H9 (cell line): ENCODE measurements around the gene PLLP. TPM values are rescaled to one million over a fixed set of nuclear protein-coding genes. Genes with fewer than 3 reads are reported as not detected.

ENCODE experiments used
- DNase-seq: peaks from one replicate; pipeline ENCODE4 v3.0.0-alpha.2; 2017
- H2AFZ ChIP-seq: one replicate; pipeline ENCODE4 v1.6.1; 2013; ENCODE audit warnings: mild to moderate bottlenecking, low read length, control low read depth, moderate library complexity
- H2AK5ac ChIP-seq: 2 replicates; pipeline ENCODE4 v1.6.1; 2013; ENCODE audit warnings: low read length, control low read depth, mixed read lengths; ENCODE audit not compliant: insufficient read length
- H2BK120ac ChIP-seq: one replicate; pipeline ENCODE4 v1.6.1; 2013; ENCODE audit warnings: low read depth, mild to moderate bottlenecking, low read length, control low read depth, inconsistent platforms; ENCODE audit not compliant: poor library complexity, severe bottlenecking
- H2BK12ac ChIP-seq: 2 replicates; pipeline ENCODE4 v1.6.1; 2013; ENCODE audit warnings: low read length, control low read depth, mixed read lengths, low read depth; ENCODE audit not compliant: insufficient read length
- H2BK15ac ChIP-seq: 2 replicates; pipeline ENCODE4 v1.6.1; 2013; ENCODE audit warnings: low read depth, low read length, control low read depth
- H2BK20ac ChIP-seq: one replicate; pipeline ENCODE4 v1.6.1; 2013; ENCODE audit warnings: low read depth, mild to moderate bottlenecking, low read length, control low read depth, inconsistent platforms; ENCODE audit not compliant: poor library complexity, severe bottlenecking
- H2BK5ac ChIP-seq: 2 replicates; pipeline ENCODE4 v1.6.1; 2013; ENCODE audit warnings: low read length, control low read depth, mixed read lengths; ENCODE audit not compliant: insufficient read length
- H3K14ac ChIP-seq: 2 replicates; pipeline ENCODE4 v1.6.1; 2013; ENCODE audit warnings: low read length, control low read depth; ENCODE audit not compliant: insufficient read depth
- H3K18ac ChIP-seq: 2 replicates; pipeline ENCODE4 v1.6.1; 2013; ENCODE audit warnings: low read depth, mild to moderate bottlenecking, mixed read lengths, low read length, control low read depth; ENCODE audit not compliant: insufficient read length
- H3K23ac ChIP-seq: 2 replicates; pipeline ENCODE4 v1.6.1; 2013; ENCODE audit warnings: low read length, control low read depth, mixed read lengths, low read depth; ENCODE audit not compliant: insufficient read length
- H3K23me2 ChIP-seq: 2 replicates; pipeline ENCODE4 v1.6.1; 2013; ENCODE audit warnings: low read depth, mild to moderate bottlenecking, mixed read lengths, low read length, control low read depth; ENCODE audit not compliant: insufficient read length, poor library complexity, severe bottlenecking
- H3K27ac ChIP-seq: 2 replicates; pipeline ENCODE4 v1.5.1; 2013; ENCODE audit warnings: low read length, control low read depth, mixed read lengths, low read depth; ENCODE audit not compliant: insufficient read length
- H3K27me3 ChIP-seq: 2 replicates; pipeline ENCODE4 v1.6.1; 2013; ENCODE audit warnings: low read length, control low read depth, inconsistent platforms; ENCODE audit not compliant: insufficient read depth
- H3K4ac ChIP-seq: 2 replicates; pipeline ENCODE4 v1.6.1; 2013; ENCODE audit warnings: low read depth, mild to moderate bottlenecking, control low read depth, inconsistent platforms, low read length, moderate library complexity
- H3K4me1 ChIP-seq: 2 replicates; pipeline ENCODE4 v1.6.1; 2013; ENCODE audit warnings: low read length, control low read depth, inconsistent platforms; ENCODE audit not compliant: insufficient read depth
- H3K4me2 ChIP-seq: 2 replicates; pipeline ENCODE4 v1.6.1; 2013; ENCODE audit warnings: low read length, control low read depth, mixed read lengths; ENCODE audit not compliant: insufficient read length, insufficient read depth
- H3K56ac ChIP-seq: 2 replicates; pipeline ENCODE4 v1.6.1; 2013; ENCODE audit warnings: low read depth, mild to moderate bottlenecking, mixed read lengths, low read length, control low read depth; ENCODE audit not compliant: insufficient read length
- H3K79me1 ChIP-seq: 2 replicates; pipeline ENCODE4 v1.6.1; 2013; ENCODE audit warnings: low read depth, mild to moderate bottlenecking, moderate library complexity, low read length, control low read depth, inconsistent platforms; ENCODE audit not compliant: insufficient read depth, poor library complexity, severe bottlenecking
- H3K79me2 ChIP-seq: 2 replicates; pipeline ENCODE4 v1.6.1; 2013; ENCODE audit warnings: low read length, control low read depth, inconsistent platforms; ENCODE audit not compliant: insufficient read depth
- H3K9ac ChIP-seq: 2 replicates; pipeline ENCODE4 v1.6.1; 2013; ENCODE audit warnings: low read length, control low read depth, mixed read lengths; ENCODE audit not compliant: insufficient read length; ENCODE audit errors: extremely low read depth
- H3K9me3 ChIP-seq: one replicate; pipeline ENCODE4 v1.6.1; 2013; ENCODE audit warnings: low read depth, low read length, inconsistent platforms; ENCODE audit not compliant: control insufficient read depth
- H3T11ph ChIP-seq: one replicate; pipeline ENCODE4 v1.6.1; 2013; ENCODE audit warnings: mild to moderate bottlenecking, low read length, control low read depth, inconsistent platforms
- H4K20me1 ChIP-seq: one replicate; pipeline ENCODE4 v1.6.1; 2013; ENCODE audit not compliant: control insufficient read depth, insufficient read length, insufficient read depth
- H4K5ac ChIP-seq: 2 replicates; pipeline ENCODE4 v1.6.1; 2013; ENCODE audit warnings: low read depth, mild to moderate bottlenecking, mixed read lengths, low read length, control low read depth; ENCODE audit not compliant: insufficient read length
- H4K8ac ChIP-seq: replicated peaks from 2 replicates; pipeline ENCODE4 v1.6.1; 2013; ENCODE audit warnings: low read length, control low read depth, mixed read lengths, low read depth; ENCODE audit not compliant: insufficient read length
- H4K91ac ChIP-seq: 2 replicates; pipeline ENCODE4 v1.6.1; 2013; ENCODE audit warnings: low read depth, mild to moderate bottlenecking, moderate library complexity, mixed read lengths, low read length, control low read depth; ENCODE audit not compliant: insufficient read length
- H3K27ac Mint-ChIP-seq, 3 experiments: 2 replicates in 2 of 3; 3 replicates in 1 of 3; pipeline ENCODE4 v1.8.0; 2020 to 2021; ENCODE audit warnings: mixed read lengths in 3 of 3, mild to moderate bottlenecking in 1 of 3, moderate library complexity in 1 of 3
- H3K27me3 Mint-ChIP-seq: 2 replicates; pipeline ENCODE4 v1.8.0; 2021; ENCODE audit warnings: low read depth, mild to moderate bottlenecking, moderate library complexity, mixed read lengths
- H3K36me3 Mint-ChIP-seq, 3 experiments: 2 replicates in 2 of 3; 3 replicates in 1 of 3; pipeline ENCODE4 v1.8.0; 2020 to 2021; ENCODE audit warnings: low read depth in 3 of 3, mixed read lengths in 3 of 3; ENCODE audit not compliant: insufficient read depth in 1 of 3
- H3K4me1 Mint-ChIP-seq, 2 experiments: 2 replicates each; pipeline ENCODE4 v1.8.0; 2020; ENCODE audit warnings: mixed read lengths in 2 of 2
- H3K4me3 Mint-ChIP-seq, 2 experiments: 2 replicates in 1 of 2; 3 replicates in 1 of 2; pipeline ENCODE4 v1.8.0; 2020 to 2021; ENCODE audit warnings: mild to moderate bottlenecking in 2 of 2, mixed read lengths in 2 of 2, moderate library complexity in 1 of 2
- H3K9me3 Mint-ChIP-seq, 2 experiments: 2 replicates in 1 of 2; 3 replicates in 1 of 2; pipeline ENCODE4 v1.8.0; 2020; ENCODE audit warnings: mild to moderate bottlenecking in 2 of 2, mixed read lengths in 2 of 2, moderate library complexity in 1 of 2
- WGBS: extraction: QIAGEN DNeasy Blood & Tissue Kit; methylation state at CpG from one replicate; pipeline ENCODE4 v1.1.7; 2013; ENCODE audit warnings: missing lambda C conversion rate, low lambda C conversion rate, mixed read lengths; ENCODE audit not compliant: insufficient read length; ENCODE audit errors: extremely low coverage; 5-methylcytosine and 5-hydroxymethylcytosine counted together
- total RNA-seq: library from RNA; stranded (reverse); gene quantifications from 2 replicates; pipeline ENCODE4 v1.2.1, GENCODE V29; 2021
- TF ChIP-seq, protein P1 (sequence below): fragments of 200-600 bp; sonication (generic); conservative IDR thresholded peaks from 3 replicates; pipeline ENCODE4 v1.8.0; 2021; ENCODE audit warnings: antibody characterized with exemption, mild to moderate bottlenecking

The PLLP gene
- total RNA-seq, 1 experiment from 2014 or later = 1.8 TPM

GRCh38 chr16:57226701-57227621 lies 57.5 kb downstream of the PLLP start:
- Histone ChIP-seq H4K20me1 (no peaks in the 10 kb centered on the region), H3K79me1 (no peaks in the 10 kb centered on the region), H3K4ac (no peak overlapping the region), H3K79me2 (no peaks in the 10 kb centered on the region), H2BK20ac (no peak overlapping the region), H3K18ac (no peak overlapping the region), H2AFZ (no peak overlapping the region), H4K91ac (no peak overlapping the region), H4K8ac (no peak overlapping the region), H3K23ac (no peak overlapping the region), H2BK120ac (no peak overlapping the region), H3K14ac (no peak overlapping the region), H3T11ph (no peak overlapping the region), H3K23me2 (no peaks in the 10 kb centered on the region), H3K27me3 (no peaks in the 10 kb centered on the region; the same call in 1 of the 2 replicates), H3K56ac (no peak overlapping the region), H3K4me2 (no peak overlapping the region), H3K4me1 (no peaks in the 10 kb centered on the region), H2AK5ac (no peak overlapping the region), H2BK15ac (no peak overlapping the region), H4K5ac (no peak overlapping the region), H3K27ac (no peak overlapping the region), H2BK5ac (no peak overlapping the region), H3K9me3 (no peaks in the 10 kb centered on the region), H2BK12ac (no peak overlapping the region), H3K9ac (no peak overlapping the region)
- Mint-ChIP-seq H3K27ac (no peak overlapping the region; a peak in 2 of 7 replicates), H3K4me1 (no peaks in the 10 kb centered on the region), H3K36me3 (peaks cover 16 to 80% (median 48%) of the 10 kb centered on the region in 3 experiments; a peak in 6 of 7 replicates), H3K4me3 (no peak overlapping the region), H3K27me3 (no peaks in the 10 kb centered on the region), H3K9me3 (no peaks in the 10 kb centered on the region)
- no peak for DNase-seq
- WGBS = no CpG with 5 or more reads among the region's 4 CpGs
- TF ChIP-seq, protein P1, sequence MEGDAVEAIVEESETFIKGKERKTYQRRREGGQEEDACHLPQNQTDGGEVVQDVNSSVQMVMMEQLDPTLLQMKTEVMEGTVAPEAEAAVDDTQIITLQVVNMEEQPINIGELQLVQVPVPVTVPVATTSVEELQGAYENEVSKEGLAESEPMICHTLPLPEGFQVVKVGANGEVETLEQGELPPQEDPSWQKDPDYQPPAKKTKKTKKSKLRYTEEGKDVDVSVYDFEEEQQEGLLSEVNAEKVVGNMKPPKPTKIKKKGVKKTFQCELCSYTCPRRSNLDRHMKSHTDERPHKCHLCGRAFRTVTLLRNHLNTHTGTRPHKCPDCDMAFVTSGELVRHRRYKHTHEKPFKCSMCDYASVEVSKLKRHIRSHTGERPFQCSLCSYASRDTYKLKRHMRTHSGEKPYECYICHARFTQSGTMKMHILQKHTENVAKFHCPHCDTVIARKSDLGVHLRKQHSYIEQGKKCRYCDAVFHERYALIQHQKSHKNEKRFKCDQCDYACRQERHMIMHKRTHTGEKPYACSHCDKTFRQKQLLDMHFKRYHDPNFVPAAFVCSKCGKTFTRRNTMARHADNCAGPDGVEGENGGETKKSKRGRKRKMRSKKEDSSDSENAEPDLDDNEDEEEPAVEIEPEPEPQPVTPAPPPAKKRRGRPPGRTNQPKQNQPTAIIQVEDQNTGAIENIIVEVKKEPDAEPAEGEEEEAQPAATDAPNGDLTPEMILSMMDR = no peak
